Uterus (tissue), 4 donors: ENCODE data around the gene KLHL28. TPM values are rescaled to one million over a fixed set of nuclear protein-coding genes. Genes with fewer than 3 reads are reported as not detected.

Experiments
- DNase-seq, 2 donors: peaks; one replicate each; pipeline ENCODE4 v3.0.0-alpha.2; 2019 to 2020
- H3K27ac ChIP-seq, 2 donors: fragments of 200-600 bp; sonication (generic); 1 replicate in 1 of 2; 2 replicates in 1 of 2; pipeline ENCODE4 v1.5.1; 2016 to 2018
- H3K27me3 ChIP-seq, 2 donors: fragments of 200-600 bp; sonication (generic); one replicate each; pipeline ENCODE4 v1.5.1; 2018 to 2019; ENCODE audit warnings: control low read depth in 1 of 2
- H3K36me3 ChIP-seq, 2 donors: fragments of 200-600 bp; sonication (generic); one replicate each; pipeline ENCODE4 v1.5.1; 2019; ENCODE audit warnings: control low read depth in 1 of 2
- H3K4me1 ChIP-seq, 2 donors: fragments of 200-600 bp; sonication (generic); one replicate each; pipeline ENCODE4 v1.5.1; 2018 to 2019; ENCODE audit warnings: control low read depth in 1 of 2
- H3K4me3 ChIP-seq, 2 donors: fragments of 200-600 bp; sonication (generic); 1 replicate in 1 of 2; 2 replicates in 1 of 2; pipeline ENCODE4 v1.5.1; 2018 to 2019; ENCODE audit warnings: mild to moderate bottlenecking in 1 of 2
- H3K9me3 ChIP-seq, 2 donors: fragments of 200-600 bp; sonication (generic); one replicate each; pipeline ENCODE4 v1.5.1; 2019; ENCODE audit warnings: control low read depth in 1 of 2
- CTCF ChIP-seq, 4 experiments: fragments of 200-600 bp in 2 of 4; fragments of 450-650 bp in 2 of 4; sonication (generic) in 2 of 4; IDR thresholded peaks; one replicate each; pipeline ENCODE4 v1.5.1; 2016 to 2019; ENCODE audit warnings: antibody characterized with exemption in 4 of 4, mild to moderate bottlenecking in 2 of 4, moderate library complexity in 1 of 4
- POLR2A ChIP-seq, 2 donors: fragments of 450-650 bp; IDR thresholded peaks; one replicate each; pipeline ENCODE4 v1.6.1; 2016; ENCODE audit warnings: antibody characterized with exemption in 2 of 2, mild to moderate bottlenecking in 1 of 2, moderate library complexity in 1 of 2
- intact Hi-C: fragments of 100-400 bp; cut with DNase I; formaldehyde crosslinking; loops from one replicate; pipeline ENCODE4 v1.15.1; 2023; ENCODE audit warnings: low total_unique reads
- total RNA-seq, 4 donors: library from RNA; depleted of rRNA in 3 of 4; stranded (reverse); fragments of >200 nt in 3 of 4; gene quantifications; one replicate each; pipeline versions ENCODE4 v1.1.0 to v1.2.4, GENCODE V29; 2014 to 2023
- donor health status: DM: yes; HTN: yes; CAD: no.

KLHL28 gene
- total RNA-seq, 4 donors from 2014 or later: 3.6 to 40.2 (median 16.0) TPM

GRCh38 chr14:44952391-44953110, 9.2 kb downstream of the KLHL28 start:
- no peak overlapping the region for H3K27ac ChIP-seq
- intact Hi-C loops: no loop called here
- H3K9me3 ChIP-seq: no peaks in the 10 kb centered on the region
- TF ChIP-seq POLR2A (IDR thresholded peaks at IDR 0.05): no peak
- no peak for TF ChIP-seq CTCF (IDR thresholded peaks at IDR 0.05)
- H3K27me3 ChIP-seq: no peaks in the 10 kb centered on the region
- H3K4me3 ChIP-seq: no peak overlapping the region
- DNase-seq: no peak
- H3K36me3 ChIP-seq: no peaks in the 10 kb centered on the region
- no peaks in the 10 kb centered on the region for H3K4me1 ChIP-seq

- TF ChIP-seq CTCF (IDR thresholded peaks at IDR 0.05) (no peak), POLR2A (IDR thresholded peaks at IDR 0.05) (no peak)
- Histone ChIP-seq H3K36me3 (no peaks in the 10 kb centered on the region), H3K27me3 (no peaks in the 10 kb centered on the region)
These were observed 10.7 kb downstream of the KLHL28 start for GRCh38 chr14:44951051-44951450.

GRCh38 chr14:44945264-44945663, 16.5 kb downstream of the KLHL28 start:
- intact Hi-C loops: no loop called here

More at GRCh38 chr14:44951051-44951450, 10.7 kb downstream of the KLHL28 start:
- intact Hi-C loops: no loop called here
- Histone ChIP-seq H3K27ac (no peak overlapping the region), H3K4me3 (no peak overlapping the region), H3K9me3 (no peaks in the 10 kb centered on the region), H3K4me1 (no peaks in the 10 kb centered on the region)
- no peak for DNase-seq

DNA sequence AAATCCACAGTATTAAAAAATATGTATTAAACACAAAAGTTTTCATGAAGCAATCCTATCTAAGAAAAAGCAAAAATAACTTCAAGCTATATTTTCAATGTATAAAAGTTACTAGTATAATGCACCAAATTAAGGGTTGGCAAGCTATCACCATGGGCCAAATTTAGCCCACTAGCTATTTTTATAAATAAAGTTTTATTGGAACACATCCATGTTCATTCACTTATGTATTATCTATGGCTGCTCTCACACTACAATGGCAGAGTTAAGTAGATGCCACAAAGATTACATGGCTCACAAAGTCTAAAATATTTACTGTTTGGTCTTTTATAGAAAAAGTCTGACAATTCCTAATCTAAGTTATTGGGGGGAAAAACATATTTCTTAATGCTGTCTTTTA, 17.6 kb downstream of the KLHL28 start:
- Histone ChIP-seq H3K36me3 (no peaks in the 10 kb centered on the region), H3K9me3 (no peaks in the 10 kb centered on the region), H3K4me1 (no peaks in the 10 kb centered on the region), H3K27me3 (no peaks in the 10 kb centered on the region), H3K4me3 (no peak overlapping the region), H3K27ac (no peak overlapping the region)
- intact Hi-C loops: no loop called here
- DNase-seq: no peak
- TF ChIP-seq POLR2A (IDR thresholded peaks at IDR 0.05) (no peak), CTCF (IDR thresholded peaks at IDR 0.05) (no peak)

More at GRCh38 chr14:44945264-44945663, 16.5 kb downstream of the KLHL28 start:
- TF ChIP-seq POLR2A (IDR thresholded peaks at IDR 0.05): no peak
- no peak for TF ChIP-seq CTCF (IDR thresholded peaks at IDR 0.05)
- Histone ChIP-seq H3K4me1 (no peaks in the 10 kb centered on the region), H3K36me3 (no peaks in the 10 kb centered on the region), H3K27me3 (no peaks in the 10 kb centered on the region), H3K4me3 (no peak overlapping the region), H3K9me3 (no peaks in the 10 kb centered on the region), H3K27ac (no peak overlapping the region)
- DNase-seq: no peak

GRCh38 chr14:44942436-44942835, 19.3 kb downstream of the KLHL28 start:
- no peak for DNase-seq
- no peaks in the 10 kb centered on the region for H3K27me3 ChIP-seq
- H3K36me3 ChIP-seq: no peaks in the 10 kb centered on the region
- H3K9me3 ChIP-seq: no peaks in the 10 kb centered on the region
- no peak overlapping the region for H3K4me3 ChIP-seq
- no peaks in the 10 kb centered on the region for H3K4me1 ChIP-seq
- H3K27ac ChIP-seq: no peak overlapping the region
- TF ChIP-seq CTCF (IDR thresholded peaks at IDR 0.05): no peak
- no peak for TF ChIP-seq POLR2A (IDR thresholded peaks at IDR 0.05)
- intact Hi-C loops: no loop called here
